Measurements from ENCODE around the gene LRRC59.

Gene LRRC59

DNA sequence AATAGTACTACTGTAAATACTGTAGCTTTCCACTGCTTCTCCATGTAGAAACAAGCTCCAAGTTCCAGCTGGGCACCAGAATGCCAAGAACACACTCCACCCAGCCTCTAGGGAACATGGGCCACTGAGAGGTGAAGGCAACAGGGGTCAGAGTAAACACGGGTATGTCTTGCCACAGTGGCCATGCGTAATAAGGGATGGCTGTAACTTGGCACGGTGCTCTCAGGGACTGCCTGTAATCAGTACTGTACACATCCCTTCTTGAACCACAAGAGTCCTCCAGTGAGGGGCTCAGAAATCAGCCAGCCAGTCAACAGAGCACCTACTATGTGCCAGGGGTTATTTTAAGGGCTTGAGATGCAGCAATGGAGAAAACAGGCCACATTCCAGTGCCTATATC is 10.8 kb downstream of the LRRC59 start:
- no peak for DNase-seq (ENCODE audit: low spot score)

- DNase-seq (ENCODE audit: low spot score) = no peak
Measured at GRCh38 chr17:50382931-50383330, 14.4 kb downstream of the LRRC59 start.

DNA sequence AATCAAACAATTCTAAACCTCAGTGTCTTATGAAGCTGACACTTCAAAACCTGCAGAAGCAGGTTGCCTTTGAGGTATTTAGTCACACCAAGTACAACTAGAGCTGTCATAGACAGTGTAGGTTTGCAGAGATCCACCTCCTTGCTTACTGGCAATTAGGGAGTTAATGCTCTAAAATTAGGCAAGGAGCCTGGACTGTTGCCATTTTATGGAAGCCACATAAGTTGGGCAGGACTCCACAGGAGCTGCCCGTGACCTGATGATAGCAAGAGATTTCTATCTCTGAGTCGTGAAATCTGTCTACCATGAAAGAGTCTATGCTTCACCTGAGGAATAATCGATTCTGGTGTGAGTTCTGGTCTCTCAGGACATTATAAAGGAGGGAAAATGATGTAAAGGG is 15.4 kb downstream of the LRRC59 start:
- DNase-seq (ENCODE audit: low spot score) = no peak

GRCh38 chr17:50381260-50381815 is 16.0 kb downstream of the LRRC59 start:
- DNase-seq (ENCODE audit: low spot score) = no peak

- no peak for DNase-seq (ENCODE audit: low spot score)
Measured at GRCh38 chr17:50380369-50381259, 16.7 kb downstream of the LRRC59 start.

DNA sequence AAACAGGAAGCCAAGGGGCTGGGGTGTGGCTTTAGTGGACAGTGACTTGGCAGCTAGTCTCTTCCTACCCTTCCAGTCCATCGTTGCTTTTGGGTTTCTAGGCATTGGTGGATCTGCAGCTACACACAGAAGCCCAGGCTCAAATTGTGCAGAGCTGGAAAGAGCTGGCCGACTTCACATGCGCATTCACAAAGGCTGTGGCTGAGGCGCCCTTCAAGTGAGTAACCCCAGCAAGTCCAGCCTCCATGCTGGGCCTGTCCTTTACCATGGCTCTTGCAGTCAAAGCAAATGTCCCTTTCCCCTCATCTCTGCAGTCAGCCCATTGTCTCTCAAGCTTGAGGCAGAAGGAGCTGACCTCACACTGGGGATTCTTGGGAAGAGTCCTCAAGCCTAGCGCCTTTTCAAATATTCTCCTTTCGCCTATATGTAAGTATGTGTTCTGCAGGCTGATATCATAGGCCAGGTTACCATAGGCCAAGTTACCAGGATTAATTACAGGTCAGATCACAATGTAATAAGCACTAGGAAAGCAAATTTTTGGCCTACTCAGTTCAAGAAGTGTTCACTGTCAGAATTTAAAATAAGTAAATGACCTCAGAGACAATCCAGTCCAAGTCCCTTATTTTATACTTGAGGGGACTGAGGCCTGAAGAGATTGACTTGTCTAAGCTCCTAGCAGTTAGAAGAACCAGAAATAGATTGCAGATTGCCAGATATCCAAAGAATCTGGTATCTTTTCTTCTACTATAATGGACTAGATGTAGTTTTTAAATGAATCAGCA is 17.8 kb downstream of the LRRC59 start:
- no peak for DNase-seq (ENCODE audit: low spot score)

DNA sequence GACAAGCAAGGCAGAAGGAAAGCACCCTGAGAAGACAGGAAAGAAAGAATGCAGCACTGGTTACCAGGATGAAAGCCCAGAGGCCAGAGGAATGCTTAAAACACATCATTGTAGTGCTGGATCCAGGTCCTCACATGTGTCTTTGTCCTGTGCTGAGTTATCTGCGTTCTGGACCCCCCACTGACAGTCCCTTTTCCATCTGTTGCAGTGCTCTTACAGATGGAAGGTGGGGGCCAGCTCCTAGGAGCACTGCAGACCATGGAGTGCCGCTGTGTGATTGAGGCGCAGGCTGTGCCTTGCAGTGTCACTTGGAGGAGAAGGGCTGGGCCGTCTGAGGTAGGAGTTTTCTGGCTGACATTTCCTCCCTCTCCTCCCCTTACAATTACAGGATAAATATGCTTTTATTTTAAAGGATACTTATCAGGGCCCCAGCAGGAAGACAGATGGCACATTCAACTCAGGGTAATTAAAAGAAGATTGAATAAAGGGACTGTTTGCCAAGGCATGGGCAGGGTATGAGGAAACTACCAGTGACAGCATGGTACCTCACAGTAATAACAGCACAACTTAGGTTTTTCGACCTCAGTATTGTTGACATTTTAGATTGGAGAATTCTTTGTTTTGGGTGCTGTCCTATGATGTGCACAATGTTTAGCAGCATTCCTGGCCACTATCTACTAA is 21.3 kb downstream of the LRRC59 start:
- no peak for DNase-seq (ENCODE audit: low spot score)

- no peak for DNase-seq (ENCODE audit: low spot score)
Measured at GRCh38 chr17:50373705-50374104, 23.6 kb downstream of the LRRC59 start.

DNA sequence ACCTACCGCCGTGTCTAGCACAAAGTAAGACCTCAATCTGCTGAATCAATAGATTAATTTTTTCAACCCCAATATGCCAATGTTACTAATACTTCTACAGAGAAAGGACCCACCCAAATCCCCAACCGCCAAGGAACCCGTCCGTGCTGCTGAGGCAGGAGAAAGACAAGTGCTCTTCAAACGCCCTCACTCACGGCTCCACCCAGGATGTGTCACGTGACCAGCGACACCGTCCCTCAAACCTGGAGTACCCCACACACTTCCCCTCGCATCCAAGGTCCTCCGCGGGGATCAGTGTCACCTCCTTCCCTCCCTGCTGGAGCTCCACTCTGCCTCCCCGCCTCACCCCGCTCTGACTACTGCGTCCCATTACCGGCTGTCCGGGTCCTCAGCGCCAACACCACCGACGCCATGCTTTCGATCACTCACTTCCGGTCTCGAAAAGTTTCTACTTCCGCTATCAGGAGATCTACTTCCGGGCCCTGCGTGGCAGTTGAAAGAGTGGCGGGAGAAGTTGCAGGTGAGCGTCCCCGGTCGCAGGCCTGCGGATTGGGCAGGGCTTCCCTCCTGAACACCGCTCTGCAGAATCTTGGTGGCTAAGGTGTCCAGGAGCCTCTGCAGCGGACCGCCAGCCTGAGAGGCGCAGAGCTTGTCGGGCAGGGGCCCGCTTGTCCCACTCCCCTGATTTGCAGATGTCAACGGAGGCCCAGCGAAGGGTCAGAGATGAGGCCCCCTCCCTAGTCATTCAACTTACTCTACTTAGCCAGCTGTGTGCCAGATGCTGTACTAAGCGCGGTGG is 24.4 kb downstream of the LRRC59 start, which contains the start of the genes EME1 and MRPL27:
Gene EME1, plus strand, starts transcription at position 472 of the 799 bp plus-strand sequence. CDS start 1,980 bp downstream, outside the sequence.
Gene MRPL27, minus strand, starts transcription at position 427 of the 799 bp plus-strand sequence. Its CDS starts 14 bp downstream, at position 413.
- peak; percentile 94 for DNase-seq (ENCODE audit: low spot score)

- no peak for DNase-seq (ENCODE audit: low spot score)
Measured at GRCh38 chr17:50372222-50372757, 25.0 kb downstream of the LRRC59 start.

DNA sequence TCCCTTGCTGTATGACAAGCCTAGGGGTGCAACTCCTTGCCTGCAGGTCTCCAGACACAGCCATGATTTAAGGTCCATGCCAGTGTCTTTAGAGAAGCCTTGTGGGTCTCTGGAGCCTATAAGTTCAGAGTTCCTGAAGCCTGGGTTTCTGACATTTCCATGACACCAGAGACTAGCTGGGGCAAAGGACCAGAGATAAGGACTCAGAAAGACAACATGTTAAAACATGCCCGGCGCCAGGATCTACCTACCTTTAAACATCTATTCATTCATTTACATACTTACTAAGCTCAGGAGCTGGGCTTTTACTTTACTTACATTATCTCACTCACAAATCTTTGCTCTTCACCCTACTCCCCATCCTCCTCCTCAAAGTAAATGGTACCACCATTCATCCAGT is 25.8 kb downstream of the LRRC59 start:
- DNase-seq (ENCODE audit: low spot score) = no peak

DNA sequence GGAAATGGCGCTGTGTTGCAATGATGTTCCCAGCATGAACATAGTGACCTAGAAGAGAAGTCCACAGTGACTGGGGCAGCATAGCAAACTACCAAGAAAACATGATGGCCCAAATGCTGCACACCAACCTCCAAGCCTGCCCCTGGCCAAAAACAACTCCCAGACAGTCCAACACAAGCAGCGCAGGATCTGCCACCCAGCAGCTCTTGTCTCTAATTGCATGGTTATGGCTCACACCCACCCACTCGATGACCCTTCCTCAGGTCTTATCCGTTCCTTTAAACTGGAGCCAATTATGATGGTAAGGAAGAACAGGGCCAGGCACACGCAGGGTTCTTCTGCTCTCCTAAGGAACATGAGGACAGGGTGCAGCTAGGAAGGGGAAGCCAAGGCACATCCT is 27.3 kb downstream of the LRRC59 start:
- DNase-seq (ENCODE audit: low spot score) = no peak

GRCh38 chr17:50367401-50367800 is 29.9 kb downstream of the LRRC59 start:
- no peak for DNase-seq (ENCODE audit: low spot score)

DNA sequence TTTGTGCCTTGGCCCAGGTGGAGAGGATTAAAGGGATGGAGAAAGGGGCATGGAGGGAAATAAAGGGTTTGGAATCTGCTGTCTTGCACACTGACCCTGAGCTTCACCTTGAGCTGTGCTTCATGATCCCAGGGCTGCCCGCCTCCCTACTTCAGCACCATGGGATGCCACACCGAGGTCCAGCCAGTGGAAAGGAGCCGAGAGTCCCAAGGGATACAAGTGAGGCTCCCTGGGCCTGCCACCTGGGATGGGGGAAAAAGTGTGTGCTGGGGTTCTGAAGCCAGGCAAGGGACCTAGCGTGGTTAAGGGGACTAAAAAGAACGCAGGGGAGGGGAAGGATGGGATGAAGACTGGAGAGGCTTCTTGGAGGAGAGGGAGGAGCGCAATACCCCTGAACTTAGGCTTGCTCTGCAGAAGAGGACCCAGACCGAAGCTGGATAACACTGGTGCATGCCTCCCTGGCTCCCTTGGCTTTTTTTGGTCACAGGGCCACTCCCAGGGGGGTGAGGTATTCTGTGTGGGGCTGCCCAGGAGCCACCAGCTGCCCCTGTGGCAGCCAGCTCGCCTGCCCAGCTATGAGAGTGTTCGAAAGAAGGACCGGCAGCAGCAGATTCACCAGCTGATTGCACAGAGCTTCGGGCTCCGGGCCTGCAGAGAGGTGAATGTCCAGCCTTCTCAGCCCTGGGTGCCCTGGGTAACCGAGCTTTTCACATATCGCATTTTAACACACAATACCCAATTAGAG is 31.5 kb downstream of the LRRC59 start:
- DNase-seq (ENCODE audit: low spot score) = no peak

DNA sequence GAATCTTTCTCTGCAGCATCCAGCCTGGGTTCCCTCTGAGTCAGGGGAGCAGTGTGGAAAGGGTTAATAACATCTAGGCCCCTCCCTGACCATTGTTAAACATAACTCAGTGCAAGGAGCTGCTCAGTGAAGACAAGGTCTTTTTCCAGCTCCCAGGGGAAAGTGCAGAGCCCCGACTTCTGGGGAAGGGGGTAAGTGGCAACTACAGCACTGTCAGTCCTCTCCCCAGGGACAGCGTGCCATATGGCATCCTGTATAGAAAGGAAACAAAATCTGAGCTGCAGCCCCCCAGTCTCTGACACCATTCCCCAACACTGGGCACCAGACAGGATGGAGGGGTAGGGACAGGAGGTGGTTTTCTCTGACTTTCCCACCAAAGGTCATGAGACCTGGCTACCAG is 32.2 kb downstream of the LRRC59 start:
- no peak for DNase-seq (ENCODE audit: low spot score)

DNA sequence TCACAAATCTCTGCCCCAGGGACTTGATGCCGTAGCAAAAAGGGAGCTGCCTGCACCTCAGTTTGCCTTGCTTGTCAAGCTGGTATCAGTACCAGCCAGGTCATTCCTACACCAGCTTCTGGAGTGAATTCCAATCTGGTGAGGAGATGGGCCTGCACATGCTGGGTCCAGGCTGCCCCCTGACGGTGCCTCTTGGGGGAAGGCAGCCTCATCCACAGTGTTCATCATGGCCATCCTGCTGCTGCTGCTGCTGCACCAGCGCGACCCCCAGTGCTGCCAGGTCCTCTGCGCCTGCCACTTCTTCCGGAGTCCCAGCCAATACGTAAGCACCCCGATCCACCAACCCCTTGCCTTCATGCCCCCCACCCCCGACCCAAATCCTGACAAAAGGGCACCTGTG is 32.6 kb downstream of the LRRC59 start:
- DNase-seq (ENCODE audit: low spot score) = no peak

DNA sequence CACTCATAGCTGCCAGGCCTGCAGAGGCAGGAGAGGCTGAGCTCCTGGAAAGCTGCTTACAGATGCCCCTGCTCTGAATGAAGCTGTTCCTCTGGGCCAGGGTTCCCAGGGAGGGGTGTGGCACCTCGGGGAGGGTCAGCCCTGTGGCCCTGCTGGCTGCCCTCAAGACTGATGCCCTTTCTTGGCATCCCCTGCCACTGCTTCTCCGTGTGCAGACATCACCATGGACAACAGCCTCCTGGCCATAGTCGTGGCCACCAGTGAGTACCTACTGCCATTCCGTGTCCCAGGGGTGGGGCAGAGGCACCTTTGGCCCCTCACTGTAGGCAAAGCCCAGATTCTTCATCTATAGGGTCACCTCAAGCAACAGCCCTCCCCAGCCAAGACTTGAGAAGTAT is 33.3 kb downstream of the LRRC59 start:
- no peak for DNase-seq (ENCODE audit: low spot score)

GRCh38 chr17:50363217-50364060 is 33.9 kb downstream of the LRRC59 start:
- DNase-seq (ENCODE audit: low spot score) = no peak

DNA sequence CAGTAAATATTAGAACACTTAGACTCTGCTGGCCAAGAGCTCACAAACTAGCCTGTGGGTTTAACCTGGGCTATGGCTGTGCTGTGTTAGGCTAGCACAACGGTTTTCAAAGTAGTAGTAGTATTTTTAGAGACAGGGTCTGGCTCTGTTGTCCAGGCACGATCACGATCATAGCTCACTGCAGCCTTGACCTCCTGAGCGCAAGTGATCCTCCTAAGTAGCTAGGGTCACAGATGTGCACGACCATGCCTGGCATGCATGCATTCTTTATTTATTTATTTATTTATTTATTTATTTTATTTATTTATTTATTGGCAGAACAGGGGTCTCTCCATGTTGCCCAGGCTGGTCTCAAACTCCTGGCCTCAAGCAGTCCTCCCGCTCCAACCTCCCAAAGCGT is 34.7 kb downstream of the LRRC59 start:
- no peak for DNase-seq (ENCODE audit: low spot score)

Data from activated CD4-positive, alpha-beta T cell treated with anti-CD3 and anti-CD28 coated beads, Interleukin-2, Interleukin-4, amounts not matched to agents 100 ng/mL and 50 ng/mL, durations not matched to agents 16 hours and 8 hours (primary cell).